AG09319 (cell line): ENCODE results near the gene OR1A1.
"Not testable (repeated sequence)": the region's sequence is repeated elsewhere in the genome, so short reads cannot be mapped to it uniquely, and the experiment has no call there.

Experiments
- DNase-seq: peaks from one replicate; pipeline ENCODE4 v3.0.0-alpha.2; 2010; ENCODE audit warnings: low read depth; ENCODE audit errors: extremely low read depth
- CTCF ChIP-seq: IDR thresholded peaks from 2 replicates; pipeline ENCODE4 v1.5.1; 2011; ENCODE audit warnings: low read depth, mild to moderate bottlenecking, inconsistent platforms, low read length, moderate library complexity

Gene OR1A1

GRCh38 chr17:3221850-3222249, 14.4 kb downstream of the OR1A1 start:
- no peak for DNase-seq
- no peak for TF ChIP-seq CTCF

DNA sequence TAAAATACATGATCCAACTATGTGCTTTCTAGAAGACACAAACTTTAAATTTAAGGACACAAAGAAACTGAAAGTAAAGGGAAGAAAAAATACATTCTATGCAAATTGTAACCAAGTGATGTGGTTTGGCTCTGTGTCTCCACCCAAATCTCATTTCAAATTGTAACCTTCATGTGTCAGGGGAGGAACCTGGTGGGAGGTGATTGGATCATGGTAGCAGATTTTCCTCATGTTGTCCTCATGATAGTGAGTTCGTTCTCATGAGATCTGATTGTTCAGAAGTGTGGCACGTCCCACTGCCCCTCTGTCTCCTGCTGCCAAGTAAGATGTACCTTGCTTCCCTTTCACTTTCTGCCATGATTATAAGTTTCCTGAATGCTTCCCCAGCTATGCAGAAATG, 15.0 kb downstream of the OR1A1 start:
- no peak for DNase-seq
- no peak for TF ChIP-seq CTCF

DNA sequence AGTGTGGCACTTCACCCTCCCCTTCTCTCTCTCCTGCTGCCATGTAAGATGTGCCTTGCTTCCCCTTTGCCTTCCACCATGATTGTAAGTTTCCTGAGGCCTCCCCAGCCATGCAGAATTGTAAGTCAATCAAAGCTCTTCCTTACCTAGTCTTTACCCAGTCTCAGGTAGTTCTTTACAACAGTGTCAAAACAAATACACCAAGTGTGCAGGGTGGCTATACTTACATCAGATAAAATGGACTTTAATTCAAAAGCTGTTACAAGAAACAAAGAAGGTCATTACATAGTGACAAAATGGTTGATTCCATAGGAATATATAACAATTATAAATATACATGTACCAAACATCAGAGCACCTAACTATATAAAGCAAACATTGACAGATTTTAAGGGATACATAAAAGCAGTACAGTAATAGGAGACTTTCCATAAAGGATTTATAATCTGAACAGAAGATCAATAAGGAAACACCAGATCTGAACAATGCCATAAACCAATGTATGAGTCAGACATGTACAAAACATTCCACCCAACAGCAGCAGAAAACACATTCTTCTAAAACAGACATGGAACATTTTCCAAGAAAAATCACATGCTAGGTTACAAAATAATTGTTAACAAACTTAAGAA, 17.4 kb downstream of the OR1A1 start:
- DNase-seq = not testable (repeated sequence)

DNA sequence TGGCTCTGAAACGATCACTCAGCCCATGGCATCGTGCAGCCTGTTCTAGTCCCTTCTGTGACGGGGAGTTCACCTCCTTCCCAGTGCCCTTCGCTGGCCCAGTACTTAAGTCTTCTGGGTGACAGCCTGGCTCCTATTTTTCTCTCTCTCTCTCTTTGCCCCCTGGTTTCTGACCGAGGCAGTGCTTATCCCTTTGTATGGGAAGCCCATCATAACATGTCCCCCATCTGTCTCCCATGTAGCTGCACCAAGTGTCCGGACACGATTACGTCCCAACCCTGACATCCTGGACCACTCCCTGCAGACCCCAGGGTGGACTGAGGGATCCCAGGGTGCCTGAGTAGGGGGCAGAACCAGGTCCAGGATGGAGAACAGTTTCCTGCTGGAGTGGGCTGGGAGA, 24.8 kb downstream of the OR1A1 start:
- DNase-seq = not testable (repeated sequence)

DNA sequence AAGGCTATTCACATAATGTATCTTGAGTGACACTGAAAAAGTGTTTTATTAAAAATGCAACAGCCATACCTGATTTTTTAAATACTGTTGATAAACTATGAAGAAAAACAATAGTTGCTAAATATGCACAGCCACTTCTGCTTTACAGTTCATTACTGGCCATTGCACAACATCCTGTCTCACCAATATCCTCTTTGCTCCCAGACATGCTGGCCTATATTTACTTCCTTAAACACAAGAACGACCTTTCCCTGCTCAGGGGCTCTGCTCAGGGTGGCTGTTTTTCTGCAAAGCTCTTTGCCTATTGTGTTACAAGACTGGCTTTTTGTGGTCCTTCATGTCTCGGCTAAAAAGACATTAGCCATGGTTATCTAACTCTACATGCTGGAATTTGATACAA, 31.2 kb downstream of the OR1A1 start:
- DNase-seq = not testable (repeated sequence)

- DNase-seq = not testable (repeated sequence)
These were observed 33.6 kb downstream of the OR1A1 start for GRCh38 chr17:3241044-3241443.

DNA sequence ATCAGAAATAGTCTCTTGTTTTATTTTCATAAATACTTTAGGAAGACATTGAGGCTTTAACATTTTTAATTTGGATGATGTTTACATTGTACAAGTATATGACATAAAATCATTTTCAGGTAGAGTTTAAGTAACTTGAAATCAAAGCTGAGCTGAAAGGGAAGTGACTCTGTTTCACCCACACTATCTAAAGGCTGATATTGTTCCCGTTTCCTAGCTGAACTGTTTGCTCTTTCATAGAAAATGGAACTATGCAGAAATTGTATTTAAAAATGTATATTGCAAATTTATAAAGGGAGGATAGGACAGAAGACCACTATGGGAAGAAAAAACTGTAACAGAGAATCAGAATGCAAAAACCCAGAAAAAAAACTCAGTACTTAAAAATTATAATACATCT, 37.4 kb downstream of the OR1A1 start:
- DNase-seq = not testable (repeated sequence)

DNA sequence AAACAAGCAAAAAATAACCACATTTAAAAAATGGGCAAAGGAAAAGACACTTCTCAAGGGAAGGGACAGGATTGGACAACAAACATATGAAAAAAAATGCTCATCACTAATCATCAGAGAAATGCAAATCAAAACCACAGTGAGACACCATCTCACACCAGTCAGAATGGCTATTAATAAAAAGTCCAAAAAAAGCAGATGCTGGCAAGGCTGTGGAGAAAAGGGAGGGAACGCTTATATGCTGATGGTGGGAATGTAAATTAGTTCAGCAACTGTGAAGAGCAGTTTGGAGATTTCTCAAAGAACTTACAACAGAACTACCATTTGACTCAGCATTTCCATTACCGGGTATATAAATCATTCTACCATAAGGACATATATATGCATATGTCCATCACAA, 41.5 kb downstream of the OR1A1 start:
- not testable (repeated sequence) for DNase-seq

- no peak for DNase-seq
- TF ChIP-seq CTCF = no peak
These were observed 49.1 kb downstream of the OR1A1 start for GRCh38 chr17:3256575-3256974.

DNA sequence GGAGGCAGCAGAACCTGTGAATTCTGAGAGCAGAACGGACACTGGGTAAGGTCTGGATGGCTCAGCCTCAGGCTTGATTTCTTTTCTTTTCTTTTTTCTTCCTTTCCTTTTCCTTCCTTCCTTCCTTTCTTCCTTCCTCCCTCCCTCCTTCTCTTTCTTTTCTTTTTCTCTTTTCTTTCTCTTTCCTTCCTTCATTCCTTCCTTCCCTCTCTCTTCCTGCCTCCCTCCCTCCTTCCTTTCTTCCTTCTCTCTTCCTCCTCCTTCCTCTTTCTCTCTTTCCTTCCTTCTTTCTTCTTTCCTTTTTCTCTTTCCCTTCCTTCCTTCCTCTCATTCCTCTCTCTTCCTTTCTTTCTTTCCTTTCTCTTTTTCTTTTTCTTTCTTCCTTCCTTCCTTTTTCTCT, 52.7 kb downstream of the OR1A1 start:
- no peak for DNase-seq
- no peak for TF ChIP-seq CTCF

DNA sequence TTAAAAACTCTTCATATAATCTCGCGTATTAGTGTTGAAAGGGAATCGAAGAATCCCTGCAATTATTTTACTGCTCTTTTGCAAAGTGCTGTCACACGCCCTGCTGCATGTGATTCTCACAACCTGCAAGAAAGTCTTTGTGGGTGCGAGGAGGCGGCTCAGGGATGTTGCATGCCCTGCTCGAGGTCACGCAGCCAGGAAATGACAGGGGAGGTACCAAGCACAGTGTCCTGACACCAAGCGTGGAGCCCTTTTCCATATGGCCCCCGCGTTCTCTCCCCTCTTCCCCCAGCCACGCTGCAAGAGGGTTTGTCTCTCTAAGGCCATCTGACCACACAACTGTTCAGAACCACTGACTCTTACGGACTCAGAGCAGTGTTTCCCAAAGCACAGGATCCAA, 53.1 kb downstream of the OR1A1 start:
- TF ChIP-seq CTCF = no peak
- DNase-seq = no peak
